ENCODE results near the gene H6PD.
"Not testable (repeated sequence)": the region's sequence is repeated elsewhere in the genome, so short reads cannot be mapped to it uniquely, and the experiment has no call there.

The H6PD gene

DNA sequence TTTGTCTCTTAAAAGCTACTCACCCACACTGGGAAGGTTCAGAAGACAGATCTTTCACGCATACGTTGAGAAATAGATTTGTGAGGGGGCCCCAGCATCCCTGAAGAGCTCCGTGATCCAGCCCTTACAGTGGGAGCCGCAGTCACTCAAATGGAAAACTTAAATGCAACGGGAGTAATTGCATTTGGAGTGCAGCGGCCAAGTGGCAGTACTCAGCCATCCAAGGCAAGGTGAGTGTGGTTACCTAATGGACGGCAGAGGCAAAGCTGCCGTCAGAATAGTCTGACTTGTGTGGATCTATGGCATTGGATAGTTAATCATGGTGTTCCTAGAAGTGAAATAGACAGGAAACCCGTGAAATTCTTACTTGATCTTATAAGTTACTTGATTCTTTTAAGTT lies 63.3 kb downstream of the H6PD start:
- no peak overlapping the region for H3K4me3 ChIP-seq
- peaks cover 0 to 86% (median 62%) of the 10 kb centered on the region in 4 donors for H3K4me1 ChIP-seq
- H3K27me3 ChIP-seq = no peaks in the 10 kb centered on the region
- peaks cover 0 to 4% (median 0%) of the 10 kb centered on the region in 3 donors for H3K36me3 ChIP-seq
- intact Hi-C loops (cut with DNase I; ENCODE audit: low total_unique reads) = loop anchor here (10.0 kb wide), 1 partner anchor 57 kb away; no protein-coding TSS in a partner anchor
- H3K9me3 ChIP-seq = no peaks in the 10 kb centered on the region
- TF ChIP-seq, protein P1, sequence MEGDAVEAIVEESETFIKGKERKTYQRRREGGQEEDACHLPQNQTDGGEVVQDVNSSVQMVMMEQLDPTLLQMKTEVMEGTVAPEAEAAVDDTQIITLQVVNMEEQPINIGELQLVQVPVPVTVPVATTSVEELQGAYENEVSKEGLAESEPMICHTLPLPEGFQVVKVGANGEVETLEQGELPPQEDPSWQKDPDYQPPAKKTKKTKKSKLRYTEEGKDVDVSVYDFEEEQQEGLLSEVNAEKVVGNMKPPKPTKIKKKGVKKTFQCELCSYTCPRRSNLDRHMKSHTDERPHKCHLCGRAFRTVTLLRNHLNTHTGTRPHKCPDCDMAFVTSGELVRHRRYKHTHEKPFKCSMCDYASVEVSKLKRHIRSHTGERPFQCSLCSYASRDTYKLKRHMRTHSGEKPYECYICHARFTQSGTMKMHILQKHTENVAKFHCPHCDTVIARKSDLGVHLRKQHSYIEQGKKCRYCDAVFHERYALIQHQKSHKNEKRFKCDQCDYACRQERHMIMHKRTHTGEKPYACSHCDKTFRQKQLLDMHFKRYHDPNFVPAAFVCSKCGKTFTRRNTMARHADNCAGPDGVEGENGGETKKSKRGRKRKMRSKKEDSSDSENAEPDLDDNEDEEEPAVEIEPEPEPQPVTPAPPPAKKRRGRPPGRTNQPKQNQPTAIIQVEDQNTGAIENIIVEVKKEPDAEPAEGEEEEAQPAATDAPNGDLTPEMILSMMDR (IDR thresholded peaks at IDR 0.05) = no peak
- peak overlapping the region; percentile 91 to 98 for H3K27ac ChIP-seq
- no peak for DNase-seq

DNA sequence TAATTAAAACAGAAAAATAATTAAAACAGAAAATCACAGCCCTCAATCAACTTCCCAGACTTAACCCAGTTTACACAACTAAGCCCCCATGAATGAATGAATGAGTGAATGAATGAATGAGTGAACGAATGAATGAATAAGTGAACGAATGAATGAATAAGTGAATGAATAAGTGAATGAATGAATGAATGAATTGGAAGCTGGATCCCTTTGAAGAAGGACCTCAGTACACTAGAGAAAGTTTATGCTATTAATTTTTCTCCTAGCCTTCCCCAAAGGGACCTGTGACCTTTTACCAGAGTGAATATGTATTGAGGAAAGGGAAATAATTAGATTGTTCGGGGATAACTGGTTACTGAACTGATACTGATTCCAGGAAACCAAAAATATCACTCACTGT lies 63.7 kb downstream of the H6PD start:
- TF ChIP-seq, protein P1 (IDR thresholded peaks at IDR 0.05) = no peak
- Histone ChIP-seq H3K36me3 (peaks cover 0 to 4% (median 0%) of the 10 kb centered on the region in 3 donors), H3K27me3 (no peaks in the 10 kb centered on the region), H3K9me3 (no peaks in the 10 kb centered on the region), H3K4me3 (no peak overlapping the region), H3K4me1 (peaks cover 0 to 91% (median 67%) of the 10 kb centered on the region in 4 donors), H3K27ac (peak overlapping the region in 1 of 2 donors; percentile 91)
- no peak for DNase-seq
- intact Hi-C loops (cut with DNase I; ENCODE audit: low total_unique reads) = loop anchor here (10.0 kb wide), 1 partner anchor 57 kb away; no protein-coding TSS in a partner anchor

DNA sequence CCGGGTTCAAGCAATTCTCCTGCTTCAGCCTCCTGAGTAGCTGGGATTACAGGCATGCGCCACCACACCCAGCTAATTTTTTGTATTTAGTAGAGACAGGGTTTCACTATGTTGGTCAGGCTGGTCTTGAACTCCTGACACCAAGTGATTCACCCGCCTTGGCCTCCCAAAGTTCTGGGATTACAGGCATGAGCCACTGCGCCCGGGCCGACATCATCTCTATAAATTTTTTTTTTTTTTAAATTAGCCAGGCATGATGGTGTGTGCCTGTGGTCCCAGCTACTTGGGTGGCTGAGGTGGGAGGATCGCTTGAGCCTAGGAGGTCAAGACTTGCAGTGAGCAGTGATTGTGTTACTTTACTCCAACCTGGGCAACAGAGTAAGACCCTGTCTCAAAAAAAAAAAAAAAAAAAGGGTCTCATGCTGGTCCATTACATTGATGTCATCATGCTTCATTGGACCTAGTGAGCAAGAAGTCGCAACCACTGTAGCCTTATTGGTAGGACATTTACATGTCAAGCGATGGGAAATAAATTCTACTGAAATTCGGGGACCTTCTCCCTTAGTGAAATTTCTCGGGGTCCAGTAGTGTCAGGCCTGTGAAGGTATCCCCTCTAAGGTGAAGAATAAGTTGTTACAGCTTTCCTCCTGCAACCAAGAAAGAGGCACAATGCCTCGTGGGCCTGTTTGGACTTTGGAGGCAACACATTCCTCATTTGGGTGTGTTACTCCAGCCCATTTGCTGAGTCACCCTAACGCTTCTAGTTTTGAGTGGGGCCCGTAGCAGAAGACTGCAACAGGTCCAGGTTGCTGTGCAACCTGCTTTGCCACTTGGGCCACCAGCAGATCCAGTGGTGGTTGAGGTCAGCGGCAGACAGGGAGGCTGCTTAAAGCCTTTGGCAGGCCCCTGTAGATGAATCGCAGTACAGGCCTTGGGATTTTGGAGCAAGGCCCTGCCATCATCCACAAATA lies 65.3 kb downstream of the H6PD start:
- Histone ChIP-seq H3K4me1 (peaks cover 0 to 100% (median 79%) of the 10 kb centered on the region in 4 donors), H3K27ac (peak overlapping the region; percentile 43 to 62)
- H3K4me3 ChIP-seq, H3K36me3 ChIP-seq, DNase-seq, H3K27me3 ChIP-seq, H3K9me3 ChIP-seq: not testable (repeated sequence)
- intact Hi-C loops (cut with DNase I; ENCODE audit: low total_unique reads) = loop anchor here (10.0 kb wide), 1 partner anchor 55 kb away; no protein-coding TSS in a partner anchor

DNA sequence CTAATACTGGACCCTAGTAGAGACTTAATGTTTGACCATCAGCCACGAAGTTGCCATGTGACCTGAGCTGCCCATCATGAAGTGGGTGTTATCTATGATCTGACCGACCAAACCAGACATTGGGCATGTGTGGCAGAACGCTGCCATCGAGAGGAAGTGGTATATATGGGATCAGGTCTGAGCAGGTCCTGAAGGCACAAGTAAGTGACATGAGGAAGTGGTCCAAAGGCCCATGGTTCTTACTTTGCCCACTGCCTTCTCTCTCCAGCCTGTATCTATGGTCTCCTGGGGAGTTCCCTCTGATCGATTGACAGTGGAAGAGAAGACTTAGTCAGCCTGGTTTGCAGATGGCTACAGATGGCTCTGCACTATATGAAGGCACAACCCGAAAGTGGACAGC lies 66.0 kb downstream of the H6PD start:
- Histone ChIP-seq H3K36me3 (peaks cover 0 to 4% (median 0%) of the 10 kb centered on the region in 3 donors), H3K9me3 (no peaks in the 10 kb centered on the region), H3K27me3 (no peaks in the 10 kb centered on the region), H3K4me1 (peaks cover 0 to 100% (median 81%) of the 10 kb centered on the region in 4 donors), H3K4me3 (no peak overlapping the region), H3K27ac (peak overlapping the region; percentile 43 to 62)
- DNase-seq = no peak
- intact Hi-C loops (cut with DNase I; ENCODE audit: low total_unique reads) = no loop called here
- TF ChIP-seq, protein P1 (IDR thresholded peaks at IDR 0.05) = no peak

DNA sequence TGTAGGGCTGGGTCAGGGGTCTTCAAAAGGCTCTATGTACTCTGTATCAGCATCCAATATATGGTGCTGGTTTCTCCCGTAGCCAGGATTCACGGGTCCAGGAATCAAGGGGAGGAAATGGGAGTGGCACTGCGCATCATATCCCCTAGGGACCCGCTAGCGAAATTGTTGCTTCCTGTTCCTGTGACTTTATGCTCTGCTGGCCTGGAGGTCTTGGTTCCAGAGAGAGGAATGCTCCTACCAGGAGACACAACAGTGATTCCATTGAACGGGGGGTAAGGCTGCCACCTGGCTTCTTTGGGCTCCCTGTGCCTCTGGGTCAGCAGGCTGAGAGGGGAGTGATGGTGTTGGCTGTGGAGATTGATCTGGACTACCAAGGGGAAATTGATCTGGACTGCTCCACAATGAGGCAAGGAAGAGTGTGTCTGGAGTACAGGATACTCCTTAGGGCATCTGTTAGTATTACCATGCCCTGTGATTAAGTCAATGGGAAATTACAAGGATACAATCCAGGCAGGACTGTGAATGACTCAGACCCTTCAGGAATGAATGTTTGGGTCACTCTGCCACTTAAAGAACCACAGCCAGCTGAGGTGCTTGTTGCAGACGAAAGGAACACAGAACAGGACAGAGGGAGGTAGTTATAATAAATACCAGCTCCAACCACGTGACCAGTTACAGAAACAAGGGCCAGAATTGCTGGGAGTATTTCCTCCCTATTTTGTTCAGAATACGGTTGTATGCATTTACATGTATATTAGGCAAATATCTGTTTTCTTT lies 68.4 kb downstream of the H6PD start:
- H3K9me3 ChIP-seq = no peaks in the 10 kb centered on the region
- H3K36me3 ChIP-seq = peaks cover 0 to 4% (median 0%) of the 10 kb centered on the region in 3 donors
- TF ChIP-seq, protein P1 (IDR thresholded peaks at IDR 0.05) = no peak
- peak overlapping the region in 1 of 2 donors; percentile 1 for H3K4me3 ChIP-seq
- H3K27ac ChIP-seq = peak overlapping the region; percentile 62 to 67
- peaks cover 0 to 100% (median 83%) of the 10 kb centered on the region in 4 donors for H3K4me1 ChIP-seq
- no peaks in the 10 kb centered on the region for H3K27me3 ChIP-seq
- DNase-seq = peak in 1 of 2 donors; percentile 48
- intact Hi-C loops (cut with DNase I; ENCODE audit: low total_unique reads) = no loop called here

All from tibial artery (tissue), 4 donors.